ENCODE results near the gene HERPUD2.
A peak's percentile ranks its signal among the peaks of the same experiment; 100 is the strongest.
"Not testable (repeated sequence)": the region's sequence is repeated elsewhere in the genome, so short reads cannot be mapped to it uniquely, and the experiment has no call there.

The HERPUD2 gene

DNA sequence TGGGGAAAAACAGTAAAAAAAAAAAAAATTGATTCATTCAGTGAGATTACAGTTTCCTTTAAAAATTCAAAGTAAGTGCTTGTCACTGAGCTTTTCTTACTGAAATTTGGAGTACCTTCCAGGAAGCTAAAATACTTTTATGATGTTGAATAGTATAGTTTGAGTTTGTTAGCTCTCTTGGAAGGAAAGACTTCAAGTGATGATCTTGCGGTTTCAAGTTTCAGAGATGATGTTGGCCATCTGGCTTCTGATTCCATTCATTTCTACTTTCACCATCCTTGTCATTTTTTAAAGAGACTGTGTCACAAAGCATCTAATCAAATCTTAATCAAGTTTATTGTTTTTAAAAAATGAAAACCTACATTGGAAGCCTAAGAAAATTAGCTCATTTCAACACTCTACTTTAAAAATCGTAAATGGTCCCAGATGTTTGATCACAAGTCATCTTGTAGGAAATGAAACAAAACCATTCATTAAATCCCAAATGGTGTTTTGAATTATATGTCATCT is 4.9 kb upstream of the HERPUD2 start:
- Histone ChIP-seq H3K27ac (ENCODE audit: low read depth, low read length) (no peak overlapping the region), H3K9me3 (ENCODE audit: control insufficient read depth in 5 of 5, low read length in 5 of 5) (peaks cover 0 to 5% (median 0%) of the 10 kb centered on the region in 5 donors), H3K36me3 (ENCODE audit: control insufficient read depth in 5 of 5, insufficient read depth in 5 of 5, low read length in 5 of 5) (no peaks in the 10 kb centered on the region), H3K4me3 (ENCODE audit: low read depth in 1 of 5, low read length in 5 of 5) (no peak overlapping the region), H3K27me3 (ENCODE audit: control insufficient read depth in 5 of 5, insufficient read depth in 4 of 5, low read length in 5 of 5) (no peaks in the 10 kb centered on the region), H3K4me1 (ENCODE audit: control insufficient read depth in 5 of 5, insufficient read depth in 5 of 5, low read length in 5 of 5) (peaks cover 3 to 11% (median 10%) of the 10 kb centered on the region in 5 donors), H3K9ac (ENCODE audit: low read length in 5 of 5) (no peak overlapping the region)

DNA sequence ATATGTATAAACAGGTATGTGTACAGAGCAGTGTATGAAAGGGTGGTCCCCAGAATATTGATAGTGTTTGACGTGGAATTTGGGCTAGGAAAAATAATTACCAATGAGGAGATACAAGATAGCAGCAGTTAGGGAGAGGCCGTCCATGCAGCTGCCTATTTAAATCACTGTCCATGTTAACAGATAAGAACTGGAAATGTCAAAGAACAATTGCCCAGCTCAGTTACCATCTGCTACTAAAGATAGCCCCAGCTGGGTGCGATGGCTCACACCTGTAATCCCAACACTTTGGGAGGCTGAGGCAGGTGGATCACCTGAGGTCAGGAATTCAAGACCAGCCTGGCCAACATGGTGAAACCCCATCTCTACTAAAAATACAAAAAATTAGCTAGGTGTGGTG is 3.4 kb upstream of the HERPUD2 start:
- H3K27ac ChIP-seq (ENCODE audit: low read depth, low read length); H3K9ac ChIP-seq (ENCODE audit: low read length in 5 of 5); H3K9me3 ChIP-seq (ENCODE audit: control insufficient read depth in 5 of 5, low read length in 5 of 5); H3K36me3 ChIP-seq (ENCODE audit: control insufficient read depth in 5 of 5, insufficient read depth in 5 of 5, low read length in 5 of 5); H3K27me3 ChIP-seq (ENCODE audit: control insufficient read depth in 5 of 5, insufficient read depth in 4 of 5, low read length in 5 of 5); H3K4me3 ChIP-seq (ENCODE audit: low read depth in 1 of 5, low read length in 5 of 5): not testable (repeated sequence)
- H3K4me1 ChIP-seq (ENCODE audit: control insufficient read depth in 5 of 5, insufficient read depth in 5 of 5, low read length in 5 of 5), result peaks cover 3 to 22% (median 21%) of the 10 kb centered on the region in 5 donors

DNA sequence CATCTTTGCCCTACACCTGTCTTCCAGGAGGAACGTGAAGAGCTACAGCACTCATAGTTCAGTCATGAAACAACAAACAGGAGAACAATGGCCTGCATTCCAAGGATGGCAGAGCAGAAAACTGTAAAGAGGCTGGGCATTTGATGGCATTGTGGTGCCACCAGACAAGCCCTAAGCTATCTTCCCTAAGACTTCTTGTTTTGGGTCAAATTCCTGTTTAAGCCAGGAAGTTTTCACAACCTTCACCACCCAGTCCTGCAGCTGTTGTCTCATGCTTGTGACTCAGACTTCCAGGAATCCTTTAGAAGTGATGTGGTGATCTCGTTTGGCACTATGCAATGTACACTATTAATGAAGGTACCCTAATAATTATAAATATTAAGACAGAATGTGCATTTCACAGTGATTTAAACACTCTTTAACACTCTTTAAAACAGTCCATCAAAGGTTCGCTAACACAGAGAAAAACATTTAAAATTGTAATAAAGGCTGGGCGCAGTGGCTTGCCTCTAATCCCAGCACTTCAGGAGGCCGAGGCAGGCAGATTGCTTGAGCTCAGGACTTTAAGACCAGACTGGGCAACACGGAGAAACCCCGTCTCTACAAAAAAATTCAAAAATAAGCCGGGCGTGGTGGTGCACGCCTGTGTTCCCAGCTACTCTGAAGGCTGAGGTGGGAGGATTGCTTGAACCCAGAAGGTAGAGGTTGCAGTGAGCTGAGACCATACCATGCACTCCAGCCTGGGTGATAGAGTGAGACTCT is 2.7 kb upstream of the HERPUD2 start:
- Histone ChIP-seq H3K9ac (ENCODE audit: low read length in 5 of 5) (no peak overlapping the region), H3K4me1 (ENCODE audit: control insufficient read depth in 5 of 5, insufficient read depth in 5 of 5, low read length in 5 of 5) (peaks cover 3 to 30% (median 28%) of the 10 kb centered on the region in 5 donors), H3K9me3 (ENCODE audit: control insufficient read depth in 5 of 5, low read length in 5 of 5) (peaks cover 0 to 5% (median 0%) of the 10 kb centered on the region in 5 donors), H3K27ac (ENCODE audit: low read depth, low read length) (no peak overlapping the region), H3K27me3 (ENCODE audit: control insufficient read depth in 5 of 5, insufficient read depth in 4 of 5, low read length in 5 of 5) (no peaks in the 10 kb centered on the region), H3K36me3 (ENCODE audit: control insufficient read depth in 5 of 5, insufficient read depth in 5 of 5, low read length in 5 of 5) (peaks cover 0 to 2% (median 0%) of the 10 kb centered on the region in 5 donors), H3K4me3 (ENCODE audit: low read depth in 1 of 5, low read length in 5 of 5) (no peak overlapping the region)

DNA sequence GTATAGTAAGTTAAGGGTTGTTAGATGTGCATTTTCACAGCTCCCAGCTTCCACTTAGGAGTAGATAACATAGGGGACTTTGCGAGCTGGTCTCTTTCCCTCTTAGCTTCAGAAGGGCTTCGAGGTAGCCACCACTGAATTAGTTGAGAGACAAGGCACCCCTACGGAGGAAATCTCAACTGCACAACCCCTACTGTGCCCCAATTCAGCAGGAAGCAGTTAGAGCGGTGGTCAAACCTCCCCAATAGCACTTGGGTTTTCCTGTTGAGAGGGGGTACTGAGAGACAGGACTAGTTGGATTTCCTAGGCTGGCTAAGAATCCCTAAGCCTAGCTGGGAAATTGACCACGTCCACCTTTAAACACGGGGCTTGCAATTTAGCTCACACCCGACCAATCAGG is 1.1 kb upstream of the HERPUD2 start:
- Histone ChIP-seq H3K4me1 (ENCODE audit: control insufficient read depth in 5 of 5, insufficient read depth in 5 of 5, low read length in 5 of 5) (peaks cover 3 to 46% (median 43%) of the 10 kb centered on the region in 5 donors), H3K27me3 (ENCODE audit: control insufficient read depth in 5 of 5, insufficient read depth in 4 of 5, low read length in 5 of 5) (no peaks in the 10 kb centered on the region), H3K4me3 (ENCODE audit: low read depth in 1 of 5, low read length in 5 of 5) (peak overlapping the region; percentile 86 to 95 (median 93)), H3K9me3 (ENCODE audit: control insufficient read depth in 5 of 5, low read length in 5 of 5) (peaks cover 0 to 5% (median 0%) of the 10 kb centered on the region in 5 donors), H3K27ac (ENCODE audit: low read depth, low read length) (no peak overlapping the region), H3K36me3 (ENCODE audit: control insufficient read depth in 5 of 5, insufficient read depth in 5 of 5, low read length in 5 of 5) (peaks cover 0 to 3% (median 0%) of the 10 kb centered on the region in 5 donors), H3K9ac (ENCODE audit: low read length in 5 of 5) (no peak overlapping the region)

DNA sequence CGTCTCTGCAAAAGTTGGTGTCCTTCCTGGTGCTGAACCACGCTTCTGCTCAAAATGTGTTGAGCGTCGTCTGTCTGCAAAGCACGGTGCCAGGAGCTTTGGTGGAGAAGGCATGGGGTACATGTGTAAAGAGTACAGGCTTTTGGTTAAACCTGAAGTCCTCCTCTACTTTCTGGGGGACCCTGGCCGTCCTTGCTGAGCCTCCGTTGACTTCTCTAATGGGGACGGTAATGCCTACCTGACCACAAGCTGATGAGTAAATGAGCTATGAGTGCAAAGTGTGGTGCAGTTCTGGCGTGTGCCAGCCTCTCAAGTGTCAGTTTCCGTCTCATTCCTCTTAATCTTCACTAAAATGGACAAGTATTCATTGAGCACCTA is 527 bp upstream of the HERPUD2 start:
- Histone ChIP-seq H3K9ac (ENCODE audit: low read length in 5 of 5) (peak overlapping the region in 4 of 5 donors; percentile 91 to 96 (median 94)), H3K36me3 (ENCODE audit: control insufficient read depth in 5 of 5, insufficient read depth in 5 of 5, low read length in 5 of 5) (peaks cover 0 to 3% (median 0%) of the 10 kb centered on the region in 5 donors), H3K9me3 (ENCODE audit: control insufficient read depth in 5 of 5, low read length in 5 of 5) (peaks cover 0 to 5% (median 0%) of the 10 kb centered on the region in 5 donors), H3K27me3 (ENCODE audit: control insufficient read depth in 5 of 5, insufficient read depth in 4 of 5, low read length in 5 of 5) (no peaks in the 10 kb centered on the region), H3K4me1 (ENCODE audit: control insufficient read depth in 5 of 5, insufficient read depth in 5 of 5, low read length in 5 of 5) (peaks cover 3 to 50% (median 44%) of the 10 kb centered on the region in 5 donors), H3K27ac (ENCODE audit: low read depth, low read length) (peak overlapping the region; percentile 83), H3K4me3 (ENCODE audit: low read depth in 1 of 5, low read length in 5 of 5) (peak overlapping the region; percentile 86 to 95 (median 93))

DNA sequence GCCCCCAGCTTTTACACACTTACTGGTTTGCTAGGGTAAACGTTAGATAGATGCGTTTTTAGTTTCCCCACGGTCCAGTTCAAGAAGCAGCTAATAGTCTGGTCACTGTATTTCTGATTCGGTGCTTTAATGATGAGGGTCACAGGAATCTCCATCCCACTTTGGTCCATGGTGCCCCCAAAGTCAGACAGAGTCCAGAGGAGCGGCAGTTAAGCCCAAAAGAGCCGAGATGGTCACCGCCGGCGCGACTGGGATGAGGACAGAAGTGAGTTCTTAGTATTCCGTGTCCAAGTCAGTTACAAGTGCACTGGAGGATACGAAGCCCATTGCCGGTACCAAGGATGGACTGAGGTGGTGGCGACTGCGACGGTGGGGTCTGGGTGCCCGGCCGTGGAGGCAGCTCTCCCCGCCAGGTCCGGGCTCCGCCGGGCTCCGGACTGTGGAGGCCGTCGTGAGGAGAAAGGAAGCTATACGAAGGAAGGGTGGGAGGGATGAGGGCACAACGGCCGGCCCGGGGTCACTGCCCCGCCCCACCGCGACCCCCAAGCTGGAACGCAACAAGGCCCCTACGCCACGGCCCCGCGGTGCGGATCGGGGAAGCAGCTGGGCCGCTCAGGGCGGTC is 663 bp downstream of the HERPUD2 start:
- H3K9ac ChIP-seq (ENCODE audit: low read length in 5 of 5), result peak overlapping the region; percentile 91 to 96 (median 93)
- H3K4me3 ChIP-seq (ENCODE audit: low read depth in 1 of 5, low read length in 5 of 5), result peak overlapping the region; percentile 86 to 95 (median 93)
- H3K27ac ChIP-seq (ENCODE audit: low read depth, low read length), result peak overlapping the region; percentile 83
- peaks cover 0 to 5% (median 0%) of the 10 kb centered on the region in 5 donors for H3K9me3 ChIP-seq (ENCODE audit: control insufficient read depth in 5 of 5, low read length in 5 of 5)
- H3K4me1 ChIP-seq (ENCODE audit: control insufficient read depth in 5 of 5, insufficient read depth in 5 of 5, low read length in 5 of 5), result peaks cover 3 to 53% (median 50%) of the 10 kb centered on the region in 5 donors
- H3K27me3 ChIP-seq (ENCODE audit: control insufficient read depth in 5 of 5, insufficient read depth in 4 of 5, low read length in 5 of 5), result no peaks in the 10 kb centered on the region
- H3K36me3 ChIP-seq (ENCODE audit: control insufficient read depth in 5 of 5, insufficient read depth in 5 of 5, low read length in 5 of 5), result peaks cover 0 to 3% (median 0%) of the 10 kb centered on the region in 5 donors

DNA sequence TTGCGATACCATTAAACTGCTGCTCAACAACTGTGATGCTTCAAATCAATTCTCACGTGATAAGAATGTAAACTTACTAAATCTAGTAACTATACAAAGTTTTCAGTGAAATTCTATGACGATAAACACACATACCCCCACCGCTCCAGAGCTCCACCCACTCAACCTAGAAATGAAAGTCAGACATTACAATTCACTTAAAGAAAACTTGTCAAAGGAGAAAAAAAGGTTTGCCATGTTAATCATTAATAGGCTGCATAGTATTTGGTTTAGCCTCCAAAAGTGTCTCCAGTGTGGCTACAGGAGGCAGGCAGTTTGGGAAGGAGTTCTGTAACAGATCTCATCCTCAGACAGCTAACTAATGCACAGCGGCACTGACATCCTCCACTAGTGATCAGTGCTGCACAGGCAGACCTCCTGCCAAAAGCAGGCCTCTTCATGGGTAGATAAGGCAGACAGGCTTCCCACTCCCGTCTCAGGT is 3.1 kb downstream of the HERPUD2 start:
- Histone ChIP-seq H3K27ac (ENCODE audit: low read depth, low read length) (no peak overlapping the region), H3K4me1 (ENCODE audit: control insufficient read depth in 5 of 5, insufficient read depth in 5 of 5, low read length in 5 of 5) (peaks cover 3 to 64% (median 58%) of the 10 kb centered on the region in 5 donors), H3K9me3 (ENCODE audit: control insufficient read depth in 5 of 5, low read length in 5 of 5) (peaks cover 0 to 4% (median 0%) of the 10 kb centered on the region in 5 donors), H3K27me3 (ENCODE audit: control insufficient read depth in 5 of 5, insufficient read depth in 4 of 5, low read length in 5 of 5) (no peaks in the 10 kb centered on the region), H3K36me3 (ENCODE audit: control insufficient read depth in 5 of 5, insufficient read depth in 5 of 5, low read length in 5 of 5) (peaks cover 0 to 3% (median 0%) of the 10 kb centered on the region in 5 donors), H3K9ac (ENCODE audit: low read length in 5 of 5) (no peak overlapping the region), H3K4me3 (ENCODE audit: low read depth in 1 of 5, low read length in 5 of 5) (peak overlapping the region; percentile 17 to 86 (median 48))

DNA sequence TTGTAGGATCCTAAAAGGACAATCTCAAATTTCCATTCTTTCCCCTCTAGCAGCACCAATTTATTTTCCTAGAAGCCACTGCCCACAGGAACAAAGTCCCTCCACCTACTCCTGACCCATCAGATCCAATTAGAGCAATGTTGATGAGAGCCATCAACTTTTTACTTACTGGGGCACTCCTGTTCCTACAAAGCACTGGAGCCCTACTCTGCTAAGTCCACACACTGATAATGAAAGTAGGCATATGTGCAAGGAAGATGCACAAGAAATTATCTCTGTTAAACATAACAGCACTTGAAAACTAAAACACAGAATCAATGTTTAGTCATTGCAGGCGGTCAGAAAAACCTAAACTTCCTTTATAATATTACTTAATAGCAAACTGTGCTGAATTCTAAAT is 3.6 kb downstream of the HERPUD2 start:
- Histone ChIP-seq H3K27ac (ENCODE audit: low read depth, low read length) (no peak overlapping the region), H3K4me1 (ENCODE audit: control insufficient read depth in 5 of 5, insufficient read depth in 5 of 5, low read length in 5 of 5) (peaks cover 3 to 64% (median 58%) of the 10 kb centered on the region in 5 donors), H3K9ac (ENCODE audit: low read length in 5 of 5) (no peak overlapping the region), H3K36me3 (ENCODE audit: control insufficient read depth in 5 of 5, insufficient read depth in 5 of 5, low read length in 5 of 5) (peaks cover 0 to 3% (median 0%) of the 10 kb centered on the region in 5 donors), H3K27me3 (ENCODE audit: control insufficient read depth in 5 of 5, insufficient read depth in 4 of 5, low read length in 5 of 5) (no peaks in the 10 kb centered on the region), H3K4me3 (ENCODE audit: low read depth in 1 of 5, low read length in 5 of 5) (peak overlapping the region; percentile 17 to 86 (median 48)), H3K9me3 (ENCODE audit: control insufficient read depth in 5 of 5, low read length in 5 of 5) (no peaks in the 10 kb centered on the region)

DNA sequence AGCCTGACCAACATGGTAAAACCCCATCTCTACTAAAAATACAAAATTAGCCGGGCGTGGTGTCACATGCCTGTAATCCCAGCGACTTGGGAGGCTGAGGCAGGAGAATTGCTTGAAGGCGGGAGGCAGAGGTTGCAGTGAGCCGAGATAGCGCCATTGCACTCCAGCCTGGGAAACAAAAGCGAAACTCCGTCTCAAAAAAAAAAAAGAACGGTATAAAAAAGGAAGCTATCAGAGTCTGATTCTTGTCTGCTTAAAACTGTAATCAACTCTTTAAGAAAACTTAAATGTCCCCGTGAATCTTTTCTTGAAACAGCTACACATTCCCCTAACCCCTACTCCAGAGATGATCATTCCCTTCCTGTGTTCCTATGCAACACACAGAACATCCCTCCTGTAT is 4.3 kb downstream of the HERPUD2 start:
- H3K9ac ChIP-seq (ENCODE audit: low read length in 5 of 5); H3K27ac ChIP-seq (ENCODE audit: low read depth, low read length); H3K36me3 ChIP-seq (ENCODE audit: control insufficient read depth in 5 of 5, insufficient read depth in 5 of 5, low read length in 5 of 5); H3K9me3 ChIP-seq (ENCODE audit: control insufficient read depth in 5 of 5, low read length in 5 of 5); H3K27me3 ChIP-seq (ENCODE audit: control insufficient read depth in 5 of 5, insufficient read depth in 4 of 5, low read length in 5 of 5): not testable (repeated sequence)
- peaks cover 2 to 60% (median 53%) of the 10 kb centered on the region in 5 donors for H3K4me1 ChIP-seq (ENCODE audit: control insufficient read depth in 5 of 5, insufficient read depth in 5 of 5, low read length in 5 of 5)
- peak overlapping the region in 1 of 5 donors; percentile 8 for H3K4me3 ChIP-seq (ENCODE audit: low read depth in 1 of 5, low read length in 5 of 5)

DNA sequence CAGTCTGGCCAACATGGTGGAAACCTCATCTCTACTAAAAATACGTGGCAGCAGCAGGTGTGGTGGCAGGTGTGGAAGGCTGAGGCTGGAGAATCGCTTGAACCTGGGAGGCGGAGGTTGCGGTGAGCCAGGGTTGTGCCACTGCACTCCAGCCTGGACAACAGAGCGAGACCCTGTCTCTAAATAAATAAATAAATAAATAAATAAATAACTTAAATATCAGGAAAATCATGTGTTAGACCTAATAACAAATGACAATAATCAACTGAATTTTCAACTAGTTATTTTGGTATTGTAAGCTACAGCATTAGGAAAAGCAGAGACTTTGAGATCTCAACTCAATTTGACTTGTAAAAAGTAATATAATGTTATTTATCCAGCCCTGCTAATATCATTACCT is 9.2 kb downstream of the HERPUD2 start:
- Histone ChIP-seq H3K9ac (ENCODE audit: low read length in 5 of 5) (no peak overlapping the region), H3K4me3 (ENCODE audit: low read depth in 1 of 5, low read length in 5 of 5) (no peak overlapping the region)

More for the DNA sequence above, 9.2 kb downstream of the HERPUD2 start:
- H3K27ac ChIP-seq (ENCODE audit: low read depth, low read length), result no peak overlapping the region
- H3K4me1 ChIP-seq (ENCODE audit: control insufficient read depth in 5 of 5, insufficient read depth in 5 of 5, low read length in 5 of 5), result peaks cover 0 to 28% (median 15%) of the 10 kb centered on the region in 5 donors
- no peaks in the 10 kb centered on the region for H3K9me3 ChIP-seq (ENCODE audit: control insufficient read depth in 5 of 5, low read length in 5 of 5)
- peaks cover 0 to 5% (median 2%) of the 10 kb centered on the region in 5 donors for H3K36me3 ChIP-seq (ENCODE audit: control insufficient read depth in 5 of 5, insufficient read depth in 5 of 5, low read length in 5 of 5)
- H3K27me3 ChIP-seq (ENCODE audit: control insufficient read depth in 5 of 5, insufficient read depth in 4 of 5, low read length in 5 of 5), result no peaks in the 10 kb centered on the region

Measured in subcutaneous abdominal adipose tissue (tissue), 5 donors.